Keratinocyte (primary cell): Measurements from ENCODE around the gene ZNF487. TPM values are rescaled to one million over a fixed set of nuclear protein-coding genes. Genes with fewer than 3 reads are reported as not detected.
A peak's percentile ranks its signal among the peaks of the same experiment; 100 is the strongest.
"Not testable (repeated sequence)": the region's sequence is repeated elsewhere in the genome, so short reads cannot be mapped to it uniquely, and the experiment has no call there.

Experiments used
- DNase-seq: peaks from one replicate; pipeline ENCODE4 v3.0.0-alpha.2; 2011; ENCODE audit warnings: low read depth, missing footprints, low spot score
- FAIRE-seq: peaks from 2 replicates; lab custom pipeline; 2011; peaks lifted over from hg19 to GRCh38; lab: Jason Lieb, UNC
- H2AFZ ChIP-seq: 2 replicates; pipeline ENCODE4 v1.6.0; 2012; ENCODE audit warnings: low read length, control low read depth, inconsistent platforms; ENCODE audit not compliant: control insufficient read depth
- H3K27ac ChIP-seq: 2 replicates; pipeline ENCODE4 v1.5.1; 2011; ENCODE audit warnings: low read length; ENCODE audit not compliant: control insufficient read depth, insufficient read depth
- H3K27me3 ChIP-seq: 3 replicates; pipeline ENCODE4 v1.6.0; 2011; ENCODE audit warnings: low read length; ENCODE audit not compliant: control insufficient read depth, insufficient read depth; ENCODE audit errors: extremely low read depth
- H3K36me3 ChIP-seq, 2 experiments: 2 replicates in 1 of 2; 3 replicates in 1 of 2; pipeline ENCODE4 v1.5.1; 2011; ENCODE audit warnings: low read length in 2 of 2, mild to moderate bottlenecking in 1 of 2; ENCODE audit not compliant: control insufficient read depth in 2 of 2, insufficient read depth in 2 of 2; ENCODE audit errors: extremely low read depth in 1 of 2
- H3K4me1 ChIP-seq: 3 replicates; pipeline ENCODE4 v1.5.1; 2011; ENCODE audit warnings: low read length; ENCODE audit not compliant: control insufficient read depth, insufficient read depth; ENCODE audit errors: extremely low read depth
- H3K4me2 ChIP-seq: 3 replicates; pipeline ENCODE4 v1.6.0; 2011; ENCODE audit warnings: low read depth, low read length; ENCODE audit not compliant: control insufficient read depth, insufficient read depth; ENCODE audit errors: extremely low read depth
- H3K4me3 ChIP-seq, 3 experiments: fragments of 200-600 bp in 1 of 3; sonication (generic) in 1 of 3; 2 replicates in 2 of 3; 3 replicates in 1 of 3; pipeline ENCODE4 v1.5.1; 2011 to 2016; ENCODE audit warnings: low read length in 3 of 3, mild to moderate bottlenecking in 3 of 3, control low read depth in 2 of 3, inconsistent platforms in 1 of 3, low read depth in 1 of 3, mixed read lengths in 1 of 3, mixed run types in 1 of 3, moderate library complexity in 1 of 3; ENCODE audit not compliant: control insufficient read depth in 2 of 3, insufficient read depth in 2 of 3; ENCODE audit errors: extremely low read depth in 1 of 3
- H3K79me2 ChIP-seq: 2 replicates; pipeline ENCODE4 v1.6.0; 2012; ENCODE audit warnings: low read length; ENCODE audit not compliant: control insufficient read depth, insufficient read depth
- H3K9ac ChIP-seq: 3 replicates; pipeline ENCODE4 v1.6.0; 2011; ENCODE audit warnings: low read length; ENCODE audit not compliant: control insufficient read depth, insufficient read depth; ENCODE audit errors: extremely low read depth
- H3K9me1 ChIP-seq: 3 replicates; pipeline ENCODE4 v1.6.0; 2011; ENCODE audit warnings: low read length; ENCODE audit not compliant: control insufficient read depth, insufficient read depth; ENCODE audit errors: extremely low read depth
- H3K9me3 ChIP-seq: 2 replicates; pipeline ENCODE4 v1.5.1; 2012; ENCODE audit warnings: low read depth, low read length; ENCODE audit not compliant: control insufficient read depth
- H4K20me1 ChIP-seq: 3 replicates; pipeline ENCODE4 v1.6.0; 2011; ENCODE audit warnings: low read length; ENCODE audit not compliant: control insufficient read depth, insufficient read depth; ENCODE audit errors: extremely low read depth
- EZH2 ChIP-seq: IDR thresholded peaks from one replicate; pipeline ENCODE4 v1.6.1; 2012; ENCODE audit warnings: inconsistent platforms, mild to moderate bottlenecking, low read length, moderate library complexity
- dilution Hi-C: fragments of 300-500 bp; cut with MboI; formaldehyde crosslinking; loops from one replicate; pipeline ENCODE4 v1.7.0; 2020; ENCODE audit warnings: low sequenced_read_pairs; ENCODE audit not compliant: extremely low pct_ligation_motif_present
- polyA plus RNA-seq, 5 experiments: library from polyadenylated mRNA; depleted of rRNA in 3 of 5; stranded (reverse) in 3 of 5; stranded (forward) in 1 of 5; unstranded in 1 of 5; fragments of >200 nt; gene quantifications; 1 replicate in 1 of 5; 2 replicates in 3 of 5; 3 replicates in 1 of 5; pipeline versions ENCODE4 v1.2.1 to v1.2.3, GENCODE V29; 2011 to 2012; ENCODE audit warnings: missing spikeins in 2 of 5, low read depth in 1 of 5, low replicate concordance in 1 of 5
- TF ChIP-seq, protein P1 (sequence below), 3 experiments: IDR thresholded peaks in 1 of 3; conservative IDR thresholded peaks in 1 of 3; optimal IDR thresholded peaks in 1 of 3; 2 replicates in 2 of 3; 3 replicates in 1 of 3; pipeline versions ENCODE3 to v1.5.1; 2011; ENCODE audit warnings: low read length in 3 of 3, mild to moderate bottlenecking in 3 of 3, moderate library complexity in 2 of 3, control low read depth in 1 of 3, inconsistent platforms in 1 of 3; ENCODE audit not compliant: insufficient read depth in 2 of 3; ENCODE audit errors: extremely low read depth in 1 of 3

Gene ZNF487
- polyA plus RNA-seq, 1 donor (not counting 4 experiments of a cell fraction or from before 2014, with no cell fraction given): 4.1 TPM

DNA sequence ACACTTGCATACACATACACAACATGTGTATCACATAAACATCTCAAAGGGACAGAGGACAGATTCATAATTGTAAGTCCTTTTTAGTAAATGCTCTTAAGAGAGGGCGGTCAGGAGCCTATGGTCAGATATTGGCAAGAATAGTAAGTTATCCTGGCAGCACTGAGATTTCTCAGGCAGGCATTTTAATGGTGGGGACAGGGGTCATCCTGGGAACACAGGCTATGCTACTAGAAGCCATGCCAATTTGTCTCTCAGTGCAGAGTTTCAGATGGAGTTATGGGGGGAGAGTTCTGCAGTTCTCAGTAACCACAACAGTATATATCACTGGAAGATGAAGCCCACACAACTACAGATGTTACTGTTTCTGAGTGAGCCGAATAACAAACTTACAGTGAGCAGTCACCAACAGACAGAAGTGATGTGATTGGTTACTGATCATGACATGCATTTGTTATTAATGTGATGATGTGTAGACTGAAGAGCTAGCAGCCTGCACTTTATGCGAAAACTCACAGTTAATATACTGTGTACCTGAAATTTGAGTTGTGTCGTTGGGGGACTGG lies 16.4 kb downstream of the ZNF487 start:
- Histone ChIP-seq H2AFZ (no peak overlapping the region), H3K79me2 (no peaks in the 10 kb centered on the region), H3K36me3 (no peaks in the 10 kb centered on the region), H3K9me3 (no peaks in the 10 kb centered on the region), H3K4me2 (peak overlapping the region; percentile 72), H3K4me1 (peaks cover 43% of the 10 kb centered on the region), H3K9ac (no peak overlapping the region), H4K20me1 (no peaks in the 10 kb centered on the region), H3K27me3 (no peaks in the 10 kb centered on the region), H3K9me1 (no peaks in the 10 kb centered on the region), H3K27ac (peak overlapping the region; percentile 80), H3K4me3 (no peak overlapping the region)
- FAIRE-seq: no peak
- no peak for DNase-seq
- dilution Hi-C loops: no loop called here
- no peak for TF ChIP-seq EZH2
- TF ChIP-seq, protein P1, sequence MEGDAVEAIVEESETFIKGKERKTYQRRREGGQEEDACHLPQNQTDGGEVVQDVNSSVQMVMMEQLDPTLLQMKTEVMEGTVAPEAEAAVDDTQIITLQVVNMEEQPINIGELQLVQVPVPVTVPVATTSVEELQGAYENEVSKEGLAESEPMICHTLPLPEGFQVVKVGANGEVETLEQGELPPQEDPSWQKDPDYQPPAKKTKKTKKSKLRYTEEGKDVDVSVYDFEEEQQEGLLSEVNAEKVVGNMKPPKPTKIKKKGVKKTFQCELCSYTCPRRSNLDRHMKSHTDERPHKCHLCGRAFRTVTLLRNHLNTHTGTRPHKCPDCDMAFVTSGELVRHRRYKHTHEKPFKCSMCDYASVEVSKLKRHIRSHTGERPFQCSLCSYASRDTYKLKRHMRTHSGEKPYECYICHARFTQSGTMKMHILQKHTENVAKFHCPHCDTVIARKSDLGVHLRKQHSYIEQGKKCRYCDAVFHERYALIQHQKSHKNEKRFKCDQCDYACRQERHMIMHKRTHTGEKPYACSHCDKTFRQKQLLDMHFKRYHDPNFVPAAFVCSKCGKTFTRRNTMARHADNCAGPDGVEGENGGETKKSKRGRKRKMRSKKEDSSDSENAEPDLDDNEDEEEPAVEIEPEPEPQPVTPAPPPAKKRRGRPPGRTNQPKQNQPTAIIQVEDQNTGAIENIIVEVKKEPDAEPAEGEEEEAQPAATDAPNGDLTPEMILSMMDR (optimal IDR thresholded peaks at IDR 0.05 in 1 of 3, IDR thresholded peaks at IDR 0.05 in 1 of 3, conservative IDR thresholded peaks at IDR 0.05 in 1 of 3; ENCODE audit: extremely low read depth in 1 of 3, insufficient read depth in 2 of 3, low read length in 3 of 3): no peak

- FAIRE-seq, H3K9ac ChIP-seq, H2AFZ ChIP-seq, H3K79me2 ChIP-seq, H4K20me1 ChIP-seq, DNase-seq, H3K9me1 ChIP-seq, H3K9me3 ChIP-seq, H3K27me3 ChIP-seq, H3K36me3 ChIP-seq, dilution Hi-C loops: not testable (repeated sequence)
- Histone ChIP-seq H3K4me3 (peak overlapping the region in 1 of 3 experiments; percentile 75), H3K4me1 (peaks cover 43% of the 10 kb centered on the region), H3K27ac (peak overlapping the region; percentile 79), H3K4me2 (peak overlapping the region; percentile 91)
These were observed 17.1 kb downstream of the ZNF487 start for GRCh38 chr10:43454025-43454424.

GRCh38 chr10:43456561-43456960 lies 19.6 kb downstream of the ZNF487 start:
- H3K9me1 ChIP-seq, FAIRE-seq, dilution Hi-C loops, H3K9ac ChIP-seq, H3K36me3 ChIP-seq, H3K79me2 ChIP-seq, H3K27me3 ChIP-seq, H2AFZ ChIP-seq, H3K9me3 ChIP-seq, H4K20me1 ChIP-seq, DNase-seq: not testable (repeated sequence)
- Histone ChIP-seq H3K4me3 (peak overlapping the region in 1 of 3 experiments; percentile 81), H3K4me2 (peak overlapping the region; percentile 91), H3K27ac (peak overlapping the region; percentile 79), H3K4me1 (peaks cover 43% of the 10 kb centered on the region)
